ENCODE results near the gene MTHFR.

MTHFR gene

GRCh38 chr1:11796036-11796828 lies 9.5 kb downstream of the MTHFR start:
- no peak for DNase-seq (ENCODE audit: low spot score)

- DNase-seq (ENCODE audit: low spot score), result no peak
Measured at GRCh38 chr1:11795238-11795890, 10.4 kb downstream of the MTHFR start.

- no peak for DNase-seq (ENCODE audit: low spot score)
Measured at GRCh38 chr1:11794446-11795237, 11.1 kb downstream of the MTHFR start.

- DNase-seq (ENCODE audit: low spot score), result no peak
Measured at GRCh38 chr1:11793819-11794218, 11.9 kb downstream of the MTHFR start.

GRCh38 chr1:11792106-11792505 lies 13.7 kb downstream of the MTHFR start:
- DNase-seq (ENCODE audit: low spot score), result no peak

- peak; percentile 59 for DNase-seq (ENCODE audit: low spot score)
Measured at GRCh38 chr1:11790880-11791715, 14.7 kb downstream of the MTHFR start.

- DNase-seq (ENCODE audit: low spot score), result no peak
Measured at GRCh38 chr1:11790101-11790879, 15.5 kb downstream of the MTHFR start.

GRCh38 chr1:11789126-11790067 lies 16.4 kb downstream of the MTHFR start:
- no peak for DNase-seq (ENCODE audit: low spot score)

- DNase-seq (ENCODE audit: low spot score), result no peak
Measured at GRCh38 chr1:11788549-11789053, 17.2 kb downstream of the MTHFR start.

GRCh38 chr1:11787804-11788436 lies 17.8 kb downstream of the MTHFR start:
- no peak for DNase-seq (ENCODE audit: low spot score)

- DNase-seq (ENCODE audit: low spot score), result peak; percentile 9
Measured at GRCh38 chr1:11787251-11787803, 18.4 kb downstream of the MTHFR start.

- DNase-seq (ENCODE audit: low spot score), result no peak
Measured at GRCh38 chr1:11786168-11786567, 19.6 kb downstream of the MTHFR start.

GRCh38 chr1:11784993-11785769 lies 20.6 kb downstream of the MTHFR start:
- peak; percentile 49 for DNase-seq (ENCODE audit: low spot score)

GRCh38 chr1:11784256-11784992 lies 21.3 kb downstream of the MTHFR start:
- DNase-seq (ENCODE audit: low spot score), result no peak

- DNase-seq (ENCODE audit: low spot score), result no peak
Measured at GRCh38 chr1:11783556-11783955, 22.2 kb downstream of the MTHFR start.

GRCh38 chr1:11782127-11782708 lies 23.5 kb downstream of the MTHFR start:
- no peak for DNase-seq (ENCODE audit: low spot score)

- DNase-seq (ENCODE audit: low spot score), result no peak
Measured at GRCh38 chr1:11781297-11781696, 24.5 kb downstream of the MTHFR start.
